GM23338 (cell line): ENCODE measurements around the gene GJA1. TPM values are rescaled to one million over a fixed set of nuclear protein-coding genes. Genes with fewer than 3 reads are reported as not detected.
A peak's percentile ranks its signal among the peaks of the same experiment; 100 is the strongest.

Source experiments
- ATAC-seq: fragments of 200-7000 bp; cut with Tn5 transposase; 3 replicates; pipeline ENCODE4 v1.9.1; 2020
- DNase-seq: peaks from one replicate; pipeline ENCODE4 v3.0.0-alpha.2; 2015; ENCODE audit warnings: low spot score
- H2AFZ ChIP-seq: fragments of 200-600 bp; sonication (generic); 2 replicates; pipeline ENCODE4 v1.8.0; 2016; ENCODE audit warnings: antibody characterized with exemption, mild to moderate bottlenecking, moderate library complexity
- H3F3A ChIP-seq: fragments of 200-600 bp; sonication (generic); replicated peaks from 2 replicates; pipeline ENCODE4 v1.8.0; 2017; ENCODE audit warnings: antibody characterized with exemption, mixed run types, low read depth
- H3K27ac ChIP-seq: fragments of 200-600 bp; sonication (generic); 2 replicates; pipeline ENCODE4 v1.6.1; 2016; ENCODE audit warnings: low read depth
- H3K27me3 ChIP-seq: fragments of 200-600 bp; sonication (generic); 2 replicates; pipeline ENCODE4 v1.8.0; 2016; ENCODE audit warnings: mild to moderate bottlenecking, mixed run types, moderate library complexity; ENCODE audit not compliant: insufficient read depth
- H3K36me3 ChIP-seq: fragments of 200-600 bp; sonication (generic); 2 replicates; pipeline ENCODE4 v1.8.0; 2016; ENCODE audit warnings: mild to moderate bottlenecking; ENCODE audit not compliant: insufficient read depth
- H3K4me1 ChIP-seq: fragments of 200-600 bp; sonication (generic); 2 replicates; pipeline ENCODE4 v1.8.0; 2016; ENCODE audit warnings: mild to moderate bottlenecking, moderate library complexity; ENCODE audit not compliant: insufficient read depth
- H3K4me2 ChIP-seq: fragments of 200-600 bp; sonication (generic); 2 replicates; pipeline ENCODE4 v1.7.1; 2017; ENCODE audit warnings: mixed run types
- H3K4me3 ChIP-seq: fragments of 200-600 bp; sonication (generic); 2 replicates; pipeline ENCODE4 v1.6.1; 2016; ENCODE audit warnings: mixed run types
- H3K79me2 ChIP-seq: fragments of 200-600 bp; sonication (generic); replicated peaks from 2 replicates; pipeline ENCODE4 v1.8.0; 2017; ENCODE audit warnings: mild to moderate bottlenecking; ENCODE audit not compliant: insufficient read depth
- H3K9me2 ChIP-seq: fragments of 200-600 bp; sonication (generic); 2 replicates; pipeline ENCODE4 v1.8.0; 2017; ENCODE audit not compliant: insufficient read depth
- H4K20me1 ChIP-seq: fragments of 200-600 bp; sonication (generic); replicated peaks from 2 replicates; pipeline ENCODE4 v1.8.0; 2017; ENCODE audit warnings: mild to moderate bottlenecking; ENCODE audit not compliant: insufficient read depth
- H3K27ac Mint-ChIP-seq: 2 replicates; pipeline ENCODE4 v1.8.0; 2020; ENCODE audit warnings: inconsistent platforms, mild to moderate bottlenecking, moderate library complexity, mixed read lengths
- H3K27me3 Mint-ChIP-seq: 3 replicates; pipeline ENCODE4 v1.8.0; 2022; ENCODE audit warnings: low read depth, mild to moderate bottlenecking, moderate library complexity, mixed read lengths, inconsistent platforms; ENCODE audit not compliant: insufficient read depth, poor library complexity
- H3K36me3 Mint-ChIP-seq: 3 replicates; pipeline ENCODE4 v1.8.0; 2021; ENCODE audit warnings: low read depth, mild to moderate bottlenecking, inconsistent platforms, moderate library complexity, mixed read lengths
- H3K4me1 Mint-ChIP-seq: 3 replicates; pipeline ENCODE4 v1.8.0; 2020; ENCODE audit warnings: mild to moderate bottlenecking, inconsistent platforms, mixed read lengths
- H3K4me3 Mint-ChIP-seq: 3 replicates; pipeline ENCODE4 v1.8.0; 2021; ENCODE audit warnings: moderate library complexity, mild to moderate bottlenecking, inconsistent platforms, mixed read lengths
- H3K9me3 Mint-ChIP-seq: 3 replicates; pipeline ENCODE4 v1.8.0; 2020; ENCODE audit warnings: moderate library complexity, mild to moderate bottlenecking, inconsistent platforms, mixed read lengths
- CREB1 ChIP-seq: fragments of 250-450 bp; sonication (Bioruptor Pico); IDR thresholded peaks from 2 replicates; pipeline ENCODE4 v1.5.0; 2020; ENCODE audit warnings: low read depth, mild to moderate bottlenecking, moderate library complexity
- ETS1 ChIP-seq: IDR thresholded peaks from 2 replicates; pipeline ENCODE4 v1.6.1; 2016; ENCODE audit warnings: antibody characterized with exemption
- EZH2 ChIP-seq: fragments of 200-600 bp; sonication (generic); IDR thresholded peaks from one replicate; pipeline ENCODE4 v1.8.0; 2017; ENCODE audit warnings: antibody characterized with exemption, mild to moderate bottlenecking, low read depth; ENCODE audit not compliant: unreplicated experiment
- EZH2phosphoT487 ChIP-seq: fragments of 200-600 bp; sonication (generic); IDR thresholded peaks from one replicate; pipeline ENCODE4 v1.8.1; 2018; ENCODE audit warnings: antibody characterized with exemption; ENCODE audit not compliant: unreplicated experiment
- JUNB ChIP-seq: IDR thresholded peaks from one replicate; pipeline ENCODE4 v1.6.1; 2016; ENCODE audit warnings: antibody characterized with exemption; ENCODE audit not compliant: unreplicated experiment
- NANOG ChIP-seq: IDR thresholded peaks from 2 replicates; pipeline ENCODE4 v1.6.1; 2016; ENCODE audit warnings: antibody characterized with exemption, borderline replicate concordance
- POLR2AphosphoS5 ChIP-seq: IDR thresholded peaks from 2 replicates; pipeline ENCODE4 v1.6.1; 2016; ENCODE audit warnings: antibody characterized with exemption, low read depth
- STAT1 ChIP-seq: IDR thresholded peaks from one replicate; pipeline ENCODE4 v1.6.1; 2016; ENCODE audit warnings: antibody characterized with exemption; ENCODE audit not compliant: unreplicated experiment
- ZNF114 ChIP-seq: fragments of 250-450 bp; sonication (Bioruptor Pico); IDR thresholded peaks from 2 replicates; pipeline ENCODE4 v1.5.0; 2020; ENCODE audit warnings: mild to moderate bottlenecking, moderate library complexity
- ZNF331 ChIP-seq: fragments of 250-450 bp; sonication (Bioruptor Pico); IDR thresholded peaks from 2 replicates; pipeline ENCODE4 v1.5.0; 2020; ENCODE audit warnings: low read depth, mild to moderate bottlenecking, moderate library complexity
- polyA plus RNA-seq: library from polyadenylated mRNA; unstranded; fragments of >200 nt; fragmentation: Nextera tagmentation; extraction: Ambion mirVana; gene quantifications from 2 replicates; pipeline ENCODE4 v1.2.1, GENCODE V29; 2016
- total RNA-seq: library from RNA; depleted of rRNA; stranded (reverse); fragments of >200 nt; shearing (Covaris generic); gene quantifications from 2 replicates; pipeline ENCODE4 v1.2.3, GENCODE V29; 2014
- TF ChIP-seq, protein P1 (sequence below): fragments of 250-450 bp; sonication (Bioruptor Pico); IDR thresholded peaks from 2 replicates; pipeline ENCODE4 v1.5.0; 2020; ENCODE audit warnings: mild to moderate bottlenecking, moderate library complexity
- TF ChIP-seq, protein P2 (sequence below), 2 experiments: fragments of 200-600 bp in 1 of 2; sonication (generic) in 1 of 2; conservative IDR thresholded peaks; 2 replicates each; pipeline versions ENCODE4 v1.5.1 to v1.6.1; 2016 to 2017; ENCODE audit warnings: antibody characterized with exemption in 2 of 2, low read depth in 2 of 2, mild to moderate bottlenecking in 2 of 2, moderate library complexity in 1 of 2

Gene GJA1
- total and polyA plus RNA-seq, 2 experiments from 2014 or later: 262 to 609 TPM

DNA sequence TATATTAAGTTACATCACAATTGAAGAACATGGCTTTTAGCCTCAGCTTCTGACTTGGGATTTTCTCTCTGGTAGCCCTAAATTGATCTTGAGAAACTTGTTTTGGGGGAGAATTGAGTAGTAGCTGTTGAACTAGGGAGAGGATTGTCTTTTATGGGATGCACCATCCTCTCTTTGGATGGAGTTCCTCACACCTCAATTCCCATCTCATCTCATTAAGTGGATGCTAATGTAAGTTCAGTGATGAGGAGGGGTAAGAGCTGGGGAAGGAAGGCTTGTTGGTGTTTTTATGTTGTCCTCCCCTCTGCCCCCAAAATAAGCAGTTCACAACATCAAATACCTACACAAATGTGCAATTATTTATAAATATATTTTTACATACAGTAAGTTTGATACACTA, 4.0 kb downstream of the GJA1 start:
- TF ChIP-seq CREB1: no peak
- peak; percentile 33; the same call in 1 of the 2 replicates for TF ChIP-seq POLR2AphosphoS5
- H4K20me1 ChIP-seq: peaks cover 42% of the 10 kb centered on the region
- Mint-ChIP-seq H3K27ac (peak overlapping the region; percentile 37; the same call in 1 of the 2 replicates), H3K36me3 (peaks cover 70% of the 10 kb centered on the region), H3K4me3 (peak overlapping the region; percentile 92), H3K4me1 (peaks cover 51% of the 10 kb centered on the region), H3K9me3 (peaks cover 8% of the 10 kb centered on the region), H3K27me3 (peaks cover 9% of the 10 kb centered on the region)
- peak overlapping the region; percentile 82 for H3K4me2 ChIP-seq
- H3K4me1 ChIP-seq: peaks cover 55% of the 10 kb centered on the region
- no peak for ATAC-seq
- H3K27me3 ChIP-seq: no peaks in the 10 kb centered on the region
- no peaks in the 10 kb centered on the region for H3K9me2 ChIP-seq
- peaks cover 99% of the 10 kb centered on the region for H3K79me2 ChIP-seq
- H3K4me3 ChIP-seq: peak overlapping the region; percentile 69
- no peak overlapping the region for H2AFZ ChIP-seq
- no peaks in the 10 kb centered on the region; the same call in 1 of the 2 replicates for H3F3A ChIP-seq
- peaks cover 4% of the 10 kb centered on the region; the same call in 1 of the 2 replicates for H3K36me3 ChIP-seq
- H3K27ac ChIP-seq: peak overlapping the region; percentile 81
- DNase-seq: no peak

GRCh38 chr6:121439926-121440325, 4.5 kb downstream of the GJA1 start:
- peaks cover 74% of the 10 kb centered on the region for H3K36me3 Mint-ChIP-seq
- H4K20me1 ChIP-seq: peaks cover 47% of the 10 kb centered on the region
- peaks cover 51% of the 10 kb centered on the region for H3K4me1 Mint-ChIP-seq
- no peak overlapping the region for H2AFZ ChIP-seq
- peak overlapping the region; percentile 69 for H3K4me3 ChIP-seq
- DNase-seq: no peak
- H3K27me3 Mint-ChIP-seq: peaks cover 9% of the 10 kb centered on the region
- H3F3A ChIP-seq: peaks cover 1% of the 10 kb centered on the region; the same call in 1 of the 2 replicates
- H3K4me1 ChIP-seq: peaks cover 55% of the 10 kb centered on the region
- H3K4me2 ChIP-seq: peak overlapping the region; percentile 82
- H3K4me3 Mint-ChIP-seq: peak overlapping the region; percentile 92
- H3K9me2 ChIP-seq: no peaks in the 10 kb centered on the region
- ATAC-seq: no peak
- peaks cover 99% of the 10 kb centered on the region for H3K79me2 ChIP-seq
- H3K27me3 ChIP-seq: no peaks in the 10 kb centered on the region
- H3K27ac Mint-ChIP-seq: peak overlapping the region; percentile 14
- peaks cover 8% of the 10 kb centered on the region for H3K9me3 Mint-ChIP-seq
- H3K27ac ChIP-seq: peak overlapping the region; percentile 81
- H3K36me3 ChIP-seq: peaks cover 4% of the 10 kb centered on the region; the same call in 1 of the 2 replicates
- TF ChIP-seq CREB1 (no peak), NANOG (no peak), JUNB (no peak), EZH2 (no peak), ZNF331 (CRISPR knock-in tag) (no peak), STAT1 (no peak), ETS1 (no peak), EZH2phosphoT487 (no peak), ZNF114 (no peak)
- TF ChIP-seq, protein P1, sequence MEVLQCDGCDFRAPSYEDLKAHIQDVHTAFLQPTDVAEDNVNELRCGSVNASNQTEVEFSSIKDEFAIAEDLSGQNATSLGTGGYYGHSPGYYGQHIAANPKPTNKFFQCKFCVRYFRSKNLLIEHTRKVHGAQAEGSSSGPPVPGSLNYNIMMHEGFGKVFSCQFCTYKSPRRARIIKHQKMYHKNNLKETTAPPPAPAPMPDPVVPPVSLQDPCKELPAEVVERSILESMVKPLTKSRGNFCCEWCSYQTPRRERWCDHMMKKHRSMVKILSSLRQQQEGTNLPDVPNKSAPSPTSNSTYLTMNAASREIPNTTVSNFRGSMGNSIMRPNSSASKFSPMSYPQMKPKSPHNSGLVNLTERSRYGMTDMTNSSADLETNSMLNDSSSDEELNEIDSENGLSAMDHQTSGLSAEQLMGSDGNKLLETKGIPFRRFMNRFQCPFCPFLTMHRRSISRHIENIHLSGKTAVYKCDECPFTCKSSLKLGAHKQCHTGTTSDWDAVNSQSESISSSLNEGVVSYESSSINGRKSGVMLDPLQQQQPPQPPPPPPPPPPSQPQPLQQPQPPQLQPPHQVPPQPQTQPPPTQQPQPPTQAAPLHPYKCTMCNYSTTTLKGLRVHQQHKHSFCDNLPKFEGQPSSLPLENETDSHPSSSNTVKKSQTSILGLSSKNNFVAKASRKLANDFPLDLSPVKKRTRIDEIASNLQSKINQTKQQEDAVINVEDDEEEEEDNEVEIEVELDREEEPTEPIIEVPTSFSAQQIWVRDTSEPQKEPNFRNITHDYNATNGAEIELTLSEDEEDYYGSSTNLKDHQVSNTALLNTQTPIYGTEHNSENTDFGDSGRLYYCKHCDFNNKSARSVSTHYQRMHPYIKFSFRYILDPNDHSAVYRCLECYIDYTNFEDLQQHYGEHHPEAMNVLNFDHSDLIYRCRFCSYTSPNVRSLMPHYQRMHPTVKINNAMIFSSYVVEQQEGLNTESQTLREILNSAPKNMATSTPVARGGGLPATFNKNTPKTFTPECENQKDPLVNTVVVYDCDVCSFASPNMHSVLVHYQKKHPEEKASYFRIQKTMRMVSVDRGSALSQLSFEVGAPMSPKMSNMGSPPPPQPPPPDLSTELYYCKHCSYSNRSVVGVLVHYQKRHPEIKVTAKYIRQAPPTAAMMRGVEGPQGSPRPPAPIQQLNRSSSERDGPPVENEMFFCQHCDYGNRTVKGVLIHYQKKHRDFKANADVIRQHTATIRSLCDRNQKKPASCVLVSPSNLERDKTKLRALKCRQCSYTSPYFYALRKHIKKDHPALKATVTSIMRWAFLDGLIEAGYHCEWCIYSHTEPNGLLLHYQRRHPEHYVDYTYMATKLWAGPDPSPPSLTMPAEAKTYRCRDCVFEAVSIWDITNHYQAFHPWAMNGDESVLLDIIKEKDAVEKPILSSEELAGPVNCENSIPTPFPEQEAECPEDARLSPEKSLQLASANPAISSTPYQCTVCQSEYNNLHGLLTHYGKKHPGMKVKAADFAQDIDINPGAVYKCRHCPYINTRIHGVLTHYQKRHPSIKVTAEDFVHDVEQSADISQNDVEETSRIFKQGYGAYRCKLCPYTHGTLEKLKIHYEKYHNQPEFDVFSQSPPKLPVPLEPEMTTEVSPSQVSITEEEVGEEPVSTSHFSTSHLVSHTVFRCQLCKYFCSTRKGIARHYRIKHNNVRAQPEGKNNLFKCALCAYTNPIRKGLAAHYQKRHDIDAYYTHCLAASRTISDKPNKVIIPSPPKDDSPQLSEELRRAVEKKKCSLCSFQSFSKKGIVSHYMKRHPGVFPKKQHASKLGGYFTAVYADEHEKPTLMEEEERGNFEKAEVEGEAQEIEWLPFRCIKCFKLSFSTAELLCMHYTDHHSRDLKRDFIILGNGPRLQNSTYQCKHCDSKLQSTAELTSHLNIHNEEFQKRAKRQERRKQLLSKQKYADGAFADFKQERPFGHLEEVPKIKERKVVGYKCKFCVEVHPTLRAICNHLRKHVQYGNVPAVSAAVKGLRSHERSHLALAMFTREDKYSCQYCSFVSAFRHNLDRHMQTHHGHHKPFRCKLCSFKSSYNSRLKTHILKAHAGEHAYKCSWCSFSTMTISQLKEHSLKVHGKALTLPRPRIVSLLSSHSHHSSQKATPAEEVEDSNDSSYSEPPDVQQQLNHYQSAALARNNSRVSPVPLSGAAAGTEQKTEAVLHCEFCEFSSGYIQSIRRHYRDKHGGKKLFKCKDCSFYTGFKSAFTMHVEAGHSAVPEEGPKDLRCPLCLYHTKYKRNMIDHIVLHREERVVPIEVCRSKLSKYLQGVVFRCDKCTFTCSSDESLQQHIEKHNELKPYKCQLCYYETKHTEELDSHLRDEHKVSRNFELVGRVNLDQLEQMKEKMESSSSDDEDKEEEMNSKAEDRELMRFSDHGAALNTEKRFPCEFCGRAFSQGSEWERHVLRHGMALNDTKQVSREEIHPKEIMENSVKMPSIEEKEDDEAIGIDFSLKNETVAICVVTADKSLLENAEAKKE (CRISPR knock-in tag): no peak
- TF ChIP-seq, protein P2, sequence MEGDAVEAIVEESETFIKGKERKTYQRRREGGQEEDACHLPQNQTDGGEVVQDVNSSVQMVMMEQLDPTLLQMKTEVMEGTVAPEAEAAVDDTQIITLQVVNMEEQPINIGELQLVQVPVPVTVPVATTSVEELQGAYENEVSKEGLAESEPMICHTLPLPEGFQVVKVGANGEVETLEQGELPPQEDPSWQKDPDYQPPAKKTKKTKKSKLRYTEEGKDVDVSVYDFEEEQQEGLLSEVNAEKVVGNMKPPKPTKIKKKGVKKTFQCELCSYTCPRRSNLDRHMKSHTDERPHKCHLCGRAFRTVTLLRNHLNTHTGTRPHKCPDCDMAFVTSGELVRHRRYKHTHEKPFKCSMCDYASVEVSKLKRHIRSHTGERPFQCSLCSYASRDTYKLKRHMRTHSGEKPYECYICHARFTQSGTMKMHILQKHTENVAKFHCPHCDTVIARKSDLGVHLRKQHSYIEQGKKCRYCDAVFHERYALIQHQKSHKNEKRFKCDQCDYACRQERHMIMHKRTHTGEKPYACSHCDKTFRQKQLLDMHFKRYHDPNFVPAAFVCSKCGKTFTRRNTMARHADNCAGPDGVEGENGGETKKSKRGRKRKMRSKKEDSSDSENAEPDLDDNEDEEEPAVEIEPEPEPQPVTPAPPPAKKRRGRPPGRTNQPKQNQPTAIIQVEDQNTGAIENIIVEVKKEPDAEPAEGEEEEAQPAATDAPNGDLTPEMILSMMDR (conservative IDR thresholded peaks at IDR 0.05; ENCODE audit: low read depth in 2 of 2): no peak
